CD14-positive monocyte (primary cell): Measurements from ENCODE around the gene RWDD3. TPM values are rescaled to one million over a fixed set of nuclear protein-coding genes. Genes with fewer than 3 reads are reported as not detected.

ENCODE experiments used
- DNase-seq, 3 donors: peaks; one replicate each; pipeline ENCODE4 v3.0.0-alpha.2; 2011 to 2022
- H2AFZ ChIP-seq: 2 replicates; pipeline ENCODE4 v1.6.0; 2012; ENCODE audit warnings: mild to moderate bottlenecking, low read depth, low read length, inconsistent platforms; ENCODE audit not compliant: insufficient read depth, poor library complexity, severe bottlenecking
- H3K27ac ChIP-seq, 2 donors: 1 replicate in 1 of 2; 2 replicates in 1 of 2; pipeline ENCODE4 v1.5.1; 2012 to 2013; ENCODE audit warnings: low read length in 2 of 2, control low read depth in 1 of 2, inconsistent platforms in 1 of 2, low read depth in 1 of 2, mild to moderate bottlenecking in 1 of 2
- H3K27me3 ChIP-seq, 2 donors: one replicate each; pipeline versions ENCODE4 v1.6.0 to v1.6.1; 2011 to 2013; ENCODE audit warnings: low read length in 2 of 2; ENCODE audit not compliant: control insufficient read depth in 2 of 2, insufficient read depth in 2 of 2
- H3K36me3 ChIP-seq, 2 donors: replicated peaks in 1 of 2; 1 replicate in 1 of 2; 2 replicates in 1 of 2; pipeline versions ENCODE4 v1.5.1 to v1.6.1; 2012 to 2013; ENCODE audit warnings: low read length in 2 of 2, control low read depth in 1 of 2, inconsistent platforms in 1 of 2, mild to moderate bottlenecking in 1 of 2; ENCODE audit not compliant: insufficient read depth in 2 of 2, control insufficient read depth in 1 of 2
- H3K4me1 ChIP-seq, 2 donors: 1 replicate in 1 of 2; 2 replicates in 1 of 2; pipeline versions ENCODE4 v1.5.1 to v1.6.1; 2012 to 2013; ENCODE audit warnings: low read length in 2 of 2, control low read depth in 1 of 2, inconsistent platforms in 1 of 2, mild to moderate bottlenecking in 1 of 2, moderate library complexity in 1 of 2; ENCODE audit not compliant: insufficient read depth in 2 of 2, control insufficient read depth in 1 of 2
- H3K4me2 ChIP-seq: replicated peaks from 2 replicates; pipeline ENCODE3; 2012; ENCODE audit warnings: low read length, moderate library complexity, mild to moderate bottlenecking; ENCODE audit not compliant: poor library complexity, severe bottlenecking; ENCODE audit errors: extremely low read depth
- H3K4me3 ChIP-seq, 3 experiments: fragments of 200-600 bp in 1 of 3; sonication (generic) in 1 of 3; replicated peaks in 1 of 3; 1 replicate in 2 of 3; 2 replicates in 1 of 3; pipeline ENCODE4 v1.5.1; 2011 to 2013; ENCODE audit warnings: low read length in 3 of 3, mild to moderate bottlenecking in 3 of 3, control low read depth in 2 of 3, low read depth in 2 of 3, inconsistent platforms in 1 of 3, moderate library complexity in 1 of 3
- H3K79me2 ChIP-seq: 2 replicates; pipeline ENCODE4 v1.6.0; 2012; ENCODE audit warnings: mild to moderate bottlenecking, control low read depth, inconsistent platforms, low read length, moderate library complexity; ENCODE audit not compliant: insufficient read depth
- H3K9ac ChIP-seq: 2 replicates; pipeline ENCODE4 v1.6.0; 2017; ENCODE audit warnings: low read length, mild to moderate bottlenecking; ENCODE audit not compliant: insufficient read depth, poor library complexity, severe bottlenecking
- H3K9me3 ChIP-seq, 2 donors: replicated peaks in 1 of 2; 1 replicate in 1 of 2; 2 replicates in 1 of 2; pipeline versions ENCODE4 v1.5.1 to v1.6.1; 2012 to 2013; ENCODE audit warnings: low read length in 2 of 2, control low read depth in 1 of 2; ENCODE audit not compliant: control insufficient read depth in 1 of 2, insufficient read depth in 1 of 2
- H4K20me1 ChIP-seq: 2 replicates; pipeline ENCODE4 v1.6.0; 2012; ENCODE audit warnings: mild to moderate bottlenecking, low read length, control low read depth, moderate library complexity; ENCODE audit not compliant: insufficient read depth
- H3K27ac Mint-ChIP-seq, 7 donors: one replicate each; pipeline ENCODE4 v1.8.0; 2020; ENCODE audit warnings: mild to moderate bottlenecking in 7 of 7, mixed read lengths in 7 of 7, moderate library complexity in 6 of 7, inconsistent platforms in 2 of 7
- H3K27me3 Mint-ChIP-seq, 3 donors: one replicate each; pipeline ENCODE4 v1.8.0; 2021 to 2022; ENCODE audit warnings: low read depth in 3 of 3, mild to moderate bottlenecking in 3 of 3, mixed read lengths in 3 of 3, moderate library complexity in 3 of 3, inconsistent platforms in 1 of 3
- H3K36me3 Mint-ChIP-seq, 2 donors: one replicate each; pipeline ENCODE4 v1.8.0; 2020; ENCODE audit warnings: mixed read lengths in 2 of 2, inconsistent platforms in 1 of 2, mild to moderate bottlenecking in 1 of 2
- H3K4me1 Mint-ChIP-seq: one replicate; pipeline ENCODE4 v1.8.0; 2020; ENCODE audit warnings: mild to moderate bottlenecking, mixed read lengths
- H3K4me3 Mint-ChIP-seq, 2 donors: one replicate each; pipeline ENCODE4 v1.8.0; 2020; ENCODE audit warnings: mild to moderate bottlenecking in 2 of 2, mixed read lengths in 2 of 2, moderate library complexity in 1 of 2
- H3K9me3 Mint-ChIP-seq, 7 donors: one replicate each; pipeline ENCODE4 v1.8.0; 2020 to 2022; ENCODE audit warnings: mixed read lengths in 7 of 7, mild to moderate bottlenecking in 6 of 7, moderate library complexity in 6 of 7, inconsistent platforms in 2 of 7
- CTCF ChIP-seq: fragments of 200-600 bp; IDR thresholded peaks from one replicate; pipeline ENCODE4 v1.8.0; 2022; ENCODE audit warnings: antibody characterized with exemption, mild to moderate bottlenecking
- WGBS: methylation state at CpG from one replicate; pipeline ENCODE4 v1.1.5; 2013; ENCODE audit warnings: missing lambda C conversion rate; ENCODE audit not compliant: insufficient coverage; 5-methylcytosine and 5-hydroxymethylcytosine counted together
- intact Hi-C, 2 donors: fragments of 100-400 bp; cut with micrococcal nuclease; formaldehyde crosslinking; loops; one replicate each; pipeline versions ENCODE4 v1.15.0 to v1.15.1; 2023
- polyA plus RNA-seq, 3 donors: library from polyadenylated mRNA; depleted of rRNA in 1 of 3; unstranded in 2 of 3; stranded (reverse) in 1 of 3; fragments of 300-500 nt in 2 of 3; fragments of >200 nt in 1 of 3; fragmentation: Illumina TruSeq in 2 of 3; gene quantifications; 1 replicate in 2 of 3; 2 replicates in 1 of 3; pipeline ENCODE4 v1.2.3, GENCODE V29; 2012 to 2021

RWDD3 gene
- polyA plus RNA-seq, 3 donors, result 9.2 to 20.1 (median 18.1) TPM

GRCh38 chr1:95263450-95263849 lies 29.4 kb downstream of the RWDD3 start:
- WGBS, result 100% methylated on average over 1 of the region's 5 CpGs
- Histone ChIP-seq H3K36me3 (no peaks in the 10 kb centered on the region), H3K27me3 (no peaks in the 10 kb centered on the region), H3K27ac (no peak overlapping the region), H3K79me2 (no peaks in the 10 kb centered on the region), H4K20me1 (no peaks in the 10 kb centered on the region), H3K4me2 (no peak overlapping the region), H3K4me1 (no peaks in the 10 kb centered on the region), H2AFZ (no peak overlapping the region), H3K9me3 (no peaks in the 10 kb centered on the region), H3K9ac (no peak overlapping the region), H3K4me3 (no peak overlapping the region)
- no peak for DNase-seq
- Mint-ChIP-seq H3K9me3 (peaks cover 2 to 6% (median 3%) of the 10 kb centered on the region in 7 donors), H3K27ac (no peak overlapping the region), H3K4me1 (no peaks in the 10 kb centered on the region), H3K36me3 (no peaks in the 10 kb centered on the region), H3K27me3 (no peaks in the 10 kb centered on the region), H3K4me3 (no peak overlapping the region)
- no peak for TF ChIP-seq CTCF
- intact Hi-C loops, result no loop called here

GRCh38 chr1:95265106-95265505 lies 31.1 kb downstream of the RWDD3 start:
- H3K9me3 ChIP-seq, result no peaks in the 10 kb centered on the region
- no peak overlapping the region for H3K27ac Mint-ChIP-seq

More at GRCh38 chr1:95265106-95265505, 31.1 kb downstream of the RWDD3 start:
- 60% methylated on average over 1 of the region's 2 CpGs for WGBS
- H3K9ac ChIP-seq, result no peak overlapping the region
- no peak for TF ChIP-seq CTCF
- no peak overlapping the region for H3K27ac ChIP-seq
- no peak overlapping the region for H3K4me2 ChIP-seq
- Mint-ChIP-seq H3K9me3 (peaks cover 2 to 6% (median 3%) of the 10 kb centered on the region in 7 donors), H3K36me3 (no peaks in the 10 kb centered on the region), H3K4me3 (no peak overlapping the region), H3K4me1 (no peaks in the 10 kb centered on the region), H3K27me3 (no peaks in the 10 kb centered on the region)
- no peaks in the 10 kb centered on the region for H3K27me3 ChIP-seq
- H3K79me2 ChIP-seq, result no peaks in the 10 kb centered on the region
- H3K36me3 ChIP-seq, result no peaks in the 10 kb centered on the region
- intact Hi-C loops, result no loop called here
- no peaks in the 10 kb centered on the region for H3K4me1 ChIP-seq
- no peaks in the 10 kb centered on the region for H4K20me1 ChIP-seq
- H2AFZ ChIP-seq, result no peak overlapping the region
- no peak for DNase-seq
- H3K4me3 ChIP-seq, result no peak overlapping the region
